Heart left ventricle (tissue), 13 donors: ENCODE results near the gene ZCCHC13.

Source experiments
- CTCF ChIP-seq, 12 donors: fragments of 200-600 bp; sonication (generic) in 4 of 12; IDR thresholded peaks; one replicate each; pipeline versions ENCODE4 v1.5.0 to v1.8.0; 2018 to 2022; ENCODE audit warnings: antibody characterized with exemption in 12 of 12, mild to moderate bottlenecking in 5 of 12
- POLR2A ChIP-seq, 2 donors: fragments of 450-650 bp; IDR thresholded peaks; one replicate each; pipeline ENCODE4 v1.6.1; 2017; ENCODE audit warnings: antibody characterized with exemption in 2 of 2, mild to moderate bottlenecking in 2 of 2, moderate library complexity in 2 of 2
- donor health status: ischemic (EF 13 %, LVEDD 7.1; RV severe dilation, severe dysfunction).
- donor health status: DM: no; HTN: yes; CAD: no.
- donor health status: DM: no; HTN: no; CAD: no.
- donor health status: ischemic (EF 25% LVEDD 6.9; RV normal size, moderate dysfunction).
- donor health status: ischemic (EF 25% LVEDD 5.7; RV mildly dilated, moderate dysfunction).
- donor health status: ischemic (EF 35%, LVEDD 5.7; RV mildly dilated, moderate dysfunction).
- donor health status: nonischemic (EF 11% LVEDD 7.7; RV severe dilation, severe dysfunction).
- donor health status: DM: yes; HTN: yes; CAD: no.
- donor health status: PGD.
- donor health status: ischemic (EF 29% LVEDD 5.4; RV normal size, mild dysfunction).
- donor health status: nonischemic (EF 23%, LVEDD 6.1; RV moderate dilation, normal function).

DNA sequence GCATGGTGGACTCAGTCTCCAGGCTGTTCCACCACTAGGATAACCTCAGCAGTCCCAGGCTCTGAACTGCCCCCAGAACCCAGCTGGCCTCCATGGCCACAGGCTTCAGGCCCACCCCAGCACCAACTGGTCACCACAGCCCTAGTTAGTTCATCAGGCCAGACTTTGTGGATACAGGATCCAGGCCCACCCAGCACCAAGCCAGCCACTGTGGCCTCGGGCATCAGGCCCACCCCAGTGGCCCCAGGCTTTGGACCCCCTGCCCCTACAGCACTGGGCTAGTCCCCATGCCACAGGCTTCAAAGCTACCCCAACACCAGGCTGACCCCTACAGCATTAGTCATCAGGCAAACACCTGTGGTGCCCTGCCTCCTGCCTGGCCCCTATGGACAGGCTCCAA is 50.0 kb downstream of the ZCCHC13 start:
- TF ChIP-seq CTCF (IDR thresholded peaks at IDR 0.05) = no peak
- no peak for TF ChIP-seq POLR2A (IDR thresholded peaks at IDR 0.05)
